HG02885 (cell line): ENCODE data around the gene TTC9.

Experiments
- ATAC-seq: cut with Tn5 transposase; IDR thresholded peaks from one replicate; pipeline ENCODE4 v1.9.1; 2021; ENCODE audit warnings: mild to moderate bottlenecking; ENCODE audit not compliant: unreplicated experiment, poor library complexity

Gene TTC9

GRCh38 chr14:70641548-70642302 lies at the start of gene TTC9:
TSS of gene TTC9 (plus strand) at chr14:70641916. CDS start at chr14:70642130, 214 bp downstream.
- peak; percentile 32 for ATAC-seq

- ATAC-seq = no peak
Measured at GRCh38 chr14:70594461-70594860, 47.3 kb upstream of the TTC9 start.

DNA sequence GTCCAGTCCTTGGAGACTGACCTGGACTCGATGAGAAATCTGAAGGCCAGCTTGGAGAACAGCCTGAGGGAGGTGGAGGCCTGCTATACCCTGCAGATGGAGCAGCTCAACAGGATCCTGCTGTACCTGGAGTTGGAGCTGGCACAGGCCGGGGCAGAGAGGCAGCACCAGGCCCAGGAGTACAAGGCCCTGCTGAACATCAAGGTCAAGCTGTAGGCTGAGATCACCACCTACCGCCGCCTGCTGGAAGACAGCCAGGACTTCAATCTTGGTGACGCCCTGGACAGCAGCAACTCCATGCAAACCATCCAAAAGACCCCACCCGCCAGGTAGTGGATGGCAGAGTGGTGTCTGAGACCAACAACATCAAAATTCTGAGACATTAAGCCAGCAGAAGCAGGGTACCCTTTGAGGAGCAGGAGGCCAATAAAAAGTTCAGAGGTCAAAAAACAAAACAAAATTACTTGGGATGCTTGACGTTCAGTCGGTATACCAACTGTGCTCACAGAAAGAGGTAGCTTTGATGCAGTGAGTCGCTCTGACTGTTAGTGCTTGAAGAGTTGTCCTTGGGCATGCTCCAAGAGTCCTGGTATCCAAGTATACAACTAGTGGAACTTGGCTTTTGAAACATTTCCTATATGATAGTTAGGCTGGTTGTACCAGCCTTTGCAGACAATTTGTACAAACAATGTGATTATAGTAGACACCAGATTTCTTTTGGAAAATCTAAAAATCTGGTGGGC lies 46.1 kb upstream of the TTC9 start:
- no peak for ATAC-seq

DNA sequence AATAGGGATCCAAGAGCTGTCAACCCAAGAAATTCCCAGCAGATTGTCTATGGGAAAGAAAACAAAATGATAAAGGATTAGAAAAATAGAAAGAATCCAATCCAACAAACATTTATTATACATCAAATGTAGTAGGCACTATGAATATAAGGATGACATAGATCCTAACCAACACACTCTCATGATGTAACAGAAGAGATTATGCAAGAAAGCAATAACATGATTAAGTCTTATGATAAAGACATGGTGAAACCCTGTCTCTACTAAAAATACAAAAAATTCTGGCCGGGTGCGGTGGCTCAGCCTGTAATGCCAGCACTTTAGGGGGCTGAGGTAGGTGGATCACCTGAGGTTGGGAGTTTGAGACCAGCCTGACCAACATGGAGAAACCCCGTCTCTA lies 44.0 kb upstream of the TTC9 start:
- ATAC-seq = no peak

- ATAC-seq = no peak
Measured at GRCh38 chr14:70599345-70599744, 42.4 kb upstream of the TTC9 start.

DNA sequence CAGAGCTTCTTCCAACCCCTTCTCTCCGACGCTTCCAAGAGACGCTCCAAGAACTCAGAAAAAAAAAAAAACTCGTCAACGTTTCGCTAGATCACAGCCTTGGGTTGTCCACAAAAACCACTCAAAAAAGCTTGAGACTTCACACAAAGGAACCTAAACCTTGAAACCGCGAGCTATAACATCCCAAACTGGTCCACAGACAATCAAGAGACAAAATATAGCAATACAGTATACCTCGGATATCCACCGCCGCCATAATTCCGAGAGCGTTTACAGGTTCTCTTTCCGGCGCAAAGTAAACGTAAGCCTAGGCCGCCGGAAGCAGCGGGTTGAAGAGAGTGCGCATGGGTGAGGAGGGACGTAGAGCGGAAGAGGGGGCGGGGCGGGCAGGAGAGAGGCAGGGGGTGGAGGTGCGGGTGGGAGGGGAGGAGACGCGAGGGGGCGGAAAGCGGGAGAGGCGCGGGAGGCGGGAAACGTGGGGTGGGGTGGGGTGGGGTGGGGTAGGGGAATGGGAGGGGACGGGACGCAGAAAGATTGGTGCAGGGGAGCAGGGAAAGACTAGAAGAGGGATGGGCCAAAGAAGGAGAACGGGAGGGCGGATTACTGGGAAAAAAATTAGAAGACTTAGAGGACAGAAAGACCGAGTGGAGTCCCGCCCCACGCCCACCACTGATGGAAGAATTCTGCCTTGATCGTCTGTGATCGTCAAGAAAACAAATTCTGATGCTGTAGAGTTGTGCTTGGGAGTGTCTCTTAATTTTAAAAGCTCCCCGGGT lies 41.1 kb upstream of the TTC9 start, which contains the start of gene MED6:
Gene MED6, minus strand, starts transcription at position 274 of the 776 bp plus-strand sequence. Its CDS starts 18 bp downstream, at position 256.
- ATAC-seq = peak; percentile 95

DNA sequence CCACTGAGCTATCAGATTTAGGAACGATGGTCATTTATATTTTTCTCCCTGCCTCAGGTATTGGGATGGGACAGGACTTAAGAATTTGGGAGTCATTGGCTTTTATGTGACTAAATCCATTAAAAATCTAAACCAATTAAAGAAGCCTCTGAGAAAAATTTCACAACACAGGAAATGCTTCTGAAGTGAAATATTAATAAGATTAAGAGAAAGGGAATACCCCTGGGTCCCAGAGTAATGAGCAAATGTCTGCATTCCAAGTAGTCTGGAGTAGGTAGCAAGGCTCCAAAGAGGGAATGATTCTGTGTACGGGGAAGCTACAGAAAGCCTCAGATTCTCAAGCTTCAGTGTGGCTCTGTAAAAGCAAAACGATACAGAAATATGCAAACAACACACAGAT lies 40.6 kb upstream of the TTC9 start:
- ATAC-seq = no peak

DNA sequence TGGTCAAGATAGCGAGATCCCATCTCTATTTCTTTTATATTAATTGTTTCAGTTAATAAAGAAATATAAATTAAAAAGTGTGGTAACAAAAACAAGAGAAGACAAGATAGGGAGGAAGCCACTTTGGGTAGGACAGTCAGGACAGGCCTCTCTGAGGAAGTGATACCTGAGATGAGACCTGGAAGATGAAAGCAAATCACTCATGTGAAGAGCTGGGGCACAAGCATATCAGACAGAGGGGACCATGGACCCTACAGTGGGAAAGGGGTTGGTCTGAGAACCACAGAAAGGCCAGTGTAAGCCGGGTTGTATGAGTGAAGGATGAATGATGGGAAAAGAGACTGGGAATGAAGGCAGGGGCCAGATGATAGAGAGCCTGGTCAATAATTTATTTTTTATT lies 39.5 kb upstream of the TTC9 start:
- ATAC-seq = no peak

DNA sequence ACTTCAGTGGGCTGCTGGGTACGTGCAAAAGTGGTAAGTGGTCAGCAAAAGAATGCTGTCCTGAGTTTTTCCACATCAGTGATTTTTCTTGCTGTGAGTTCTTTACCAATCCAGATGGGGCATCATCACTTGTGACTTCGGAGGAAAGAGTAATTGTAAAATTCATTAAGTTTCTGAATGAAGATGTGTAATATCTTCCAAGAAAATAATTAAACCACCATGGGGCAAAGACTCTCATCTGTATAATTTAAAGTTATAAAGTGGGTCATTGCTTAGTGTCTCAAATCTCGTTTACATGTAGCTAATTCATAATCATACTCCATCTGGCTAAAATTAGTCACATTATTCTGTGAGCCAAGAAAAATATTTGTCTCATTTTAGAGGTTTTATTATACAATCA lies 30.5 kb upstream of the TTC9 start:
- ATAC-seq = no peak

- ATAC-seq = no peak
Measured at GRCh38 chr14:70616646-70617045, 25.1 kb upstream of the TTC9 start.

DNA sequence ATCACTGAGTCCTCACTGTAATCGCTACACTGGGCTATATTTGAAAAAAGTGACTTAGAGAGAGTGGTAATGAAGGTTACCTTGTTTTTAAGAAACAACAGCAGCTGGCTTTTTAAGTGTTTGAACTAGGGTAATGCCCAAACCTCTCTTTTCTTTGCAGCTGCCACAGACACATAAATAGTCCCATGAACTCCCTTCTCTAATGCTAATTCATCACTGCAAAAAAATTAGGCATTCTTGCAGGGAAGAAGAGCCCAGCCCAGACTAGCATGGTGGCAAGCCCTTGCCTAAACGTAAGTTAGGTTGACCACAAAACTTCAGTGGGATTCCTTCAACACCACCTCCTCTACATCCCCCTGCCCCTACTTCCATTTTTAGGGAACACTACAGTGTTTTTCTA lies 23.4 kb upstream of the TTC9 start:
- ATAC-seq = no peak

- ATAC-seq = no peak
Measured at GRCh38 chr14:70619708-70620107, 22.0 kb upstream of the TTC9 start.

DNA sequence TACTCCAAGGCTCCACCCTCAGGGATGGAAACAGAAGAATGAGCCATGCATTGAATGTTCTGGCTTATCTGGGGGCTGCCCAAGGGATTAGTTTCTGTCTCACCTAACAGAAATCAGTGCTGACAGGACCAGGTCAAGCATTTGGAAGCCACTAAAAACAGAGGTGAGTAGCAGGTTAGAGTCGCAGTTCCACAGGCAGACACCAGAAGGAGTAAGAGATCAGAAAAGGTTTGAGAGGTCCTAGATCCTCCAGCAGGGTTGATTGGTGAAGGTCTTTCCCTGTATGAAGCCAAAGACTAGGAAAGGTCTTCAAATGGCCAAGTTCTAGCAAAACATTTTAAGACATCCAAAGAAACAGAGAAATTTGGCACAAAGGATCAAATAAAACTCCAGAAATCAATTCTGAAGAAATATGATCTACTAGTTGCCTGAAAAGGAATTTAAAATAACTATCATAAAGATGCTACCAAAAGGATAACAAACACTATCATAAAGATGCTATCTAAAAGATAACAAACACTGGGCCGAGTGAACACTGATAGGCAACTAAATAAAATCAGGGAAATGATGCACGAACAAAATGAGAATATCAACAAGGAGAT lies 19.5 kb upstream of the TTC9 start:
- peak; percentile 43 for ATAC-seq

DNA sequence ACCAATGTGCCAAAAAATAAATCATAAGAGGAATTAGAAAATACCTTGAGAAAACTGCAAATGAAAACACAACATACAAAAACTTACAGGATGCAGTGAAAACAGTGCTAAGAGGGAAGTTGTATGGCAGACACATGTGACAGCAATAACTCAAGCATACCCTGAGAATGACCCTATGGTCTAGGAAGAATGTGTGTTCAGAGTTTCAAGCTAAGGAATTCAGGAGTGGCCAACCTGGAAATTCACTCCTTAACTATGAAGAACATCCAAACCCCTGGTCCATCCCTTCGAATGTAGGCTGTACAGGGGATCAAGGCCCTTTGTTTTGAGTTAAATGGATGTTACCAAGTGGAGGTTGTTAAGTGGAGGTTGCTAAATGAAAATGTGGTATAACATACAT lies 16.7 kb upstream of the TTC9 start:
- no peak for ATAC-seq

DNA sequence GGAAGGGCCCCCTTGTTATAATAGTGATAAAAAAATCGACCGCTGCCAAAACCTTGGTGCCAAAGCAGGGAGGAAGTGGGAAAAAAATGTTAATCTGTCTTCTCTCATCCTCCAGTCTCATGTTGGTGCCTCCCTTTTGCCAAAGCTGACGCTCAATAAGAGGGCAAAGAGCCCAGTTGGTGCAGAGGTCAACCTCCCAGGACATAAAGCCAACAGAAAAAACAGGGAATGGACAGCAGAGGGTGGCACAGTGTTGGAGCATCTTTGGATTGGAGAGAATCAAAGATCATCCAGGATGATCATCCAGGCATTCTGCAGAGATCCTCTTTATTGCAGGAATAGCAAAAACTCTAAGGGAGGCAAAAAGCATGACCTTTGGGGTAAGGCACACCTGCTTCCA lies 9.8 kb upstream of the TTC9 start:
- no peak for ATAC-seq

DNA sequence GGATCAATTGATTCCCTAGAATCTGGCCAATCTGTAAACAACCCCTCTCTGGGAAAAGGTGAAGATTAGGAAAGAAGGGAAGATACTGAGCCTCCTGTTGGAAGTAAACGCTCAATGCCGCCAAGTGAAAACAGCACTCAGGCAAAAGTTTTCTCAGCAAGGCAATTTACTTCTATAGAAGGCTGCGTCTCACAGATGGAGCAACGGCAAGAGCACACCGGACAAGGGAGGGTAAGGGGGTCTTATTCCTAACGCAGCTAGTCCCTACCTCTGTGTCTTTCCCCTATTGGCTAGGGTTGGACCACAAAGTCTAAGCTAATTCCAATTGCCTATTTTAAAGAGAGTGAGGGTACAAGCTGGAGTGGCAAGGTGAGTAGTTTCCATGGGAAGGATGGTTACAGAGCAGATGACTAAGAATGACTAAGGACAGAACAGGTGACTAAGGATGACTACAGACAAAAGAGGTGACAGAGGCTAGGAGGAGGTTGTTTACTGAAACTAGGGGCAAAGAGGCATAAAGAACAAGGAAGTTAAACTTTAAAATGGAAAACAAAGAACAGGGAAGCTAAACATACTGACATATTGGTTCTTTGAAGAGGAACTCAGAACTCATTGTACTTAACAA lies 5.6 kb upstream of the TTC9 start:
- ATAC-seq = no peak

DNA sequence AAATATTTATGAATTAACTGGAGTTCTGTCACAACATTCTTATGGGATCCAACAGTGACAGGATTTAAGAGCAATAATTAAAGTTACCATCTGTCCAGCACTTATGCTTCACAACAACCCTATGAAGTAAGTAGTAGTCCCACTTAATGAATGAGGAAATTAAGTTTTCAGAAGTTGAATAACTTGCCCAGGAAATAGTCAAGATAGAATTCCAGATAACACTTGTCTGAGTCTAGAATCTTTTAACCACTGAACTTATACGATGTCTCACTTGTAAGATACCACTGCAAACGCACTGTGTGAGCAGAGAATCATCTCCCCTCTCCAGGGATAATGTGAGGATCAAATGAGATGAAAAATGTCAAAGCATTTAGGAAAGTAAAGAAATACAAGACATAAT lies 3.3 kb upstream of the TTC9 start:
- ATAC-seq = no peak

- ATAC-seq = peak; percentile 60
Measured at GRCh38 chr14:70640938-70641547, 673 bp upstream of the TTC9 start.

DNA sequence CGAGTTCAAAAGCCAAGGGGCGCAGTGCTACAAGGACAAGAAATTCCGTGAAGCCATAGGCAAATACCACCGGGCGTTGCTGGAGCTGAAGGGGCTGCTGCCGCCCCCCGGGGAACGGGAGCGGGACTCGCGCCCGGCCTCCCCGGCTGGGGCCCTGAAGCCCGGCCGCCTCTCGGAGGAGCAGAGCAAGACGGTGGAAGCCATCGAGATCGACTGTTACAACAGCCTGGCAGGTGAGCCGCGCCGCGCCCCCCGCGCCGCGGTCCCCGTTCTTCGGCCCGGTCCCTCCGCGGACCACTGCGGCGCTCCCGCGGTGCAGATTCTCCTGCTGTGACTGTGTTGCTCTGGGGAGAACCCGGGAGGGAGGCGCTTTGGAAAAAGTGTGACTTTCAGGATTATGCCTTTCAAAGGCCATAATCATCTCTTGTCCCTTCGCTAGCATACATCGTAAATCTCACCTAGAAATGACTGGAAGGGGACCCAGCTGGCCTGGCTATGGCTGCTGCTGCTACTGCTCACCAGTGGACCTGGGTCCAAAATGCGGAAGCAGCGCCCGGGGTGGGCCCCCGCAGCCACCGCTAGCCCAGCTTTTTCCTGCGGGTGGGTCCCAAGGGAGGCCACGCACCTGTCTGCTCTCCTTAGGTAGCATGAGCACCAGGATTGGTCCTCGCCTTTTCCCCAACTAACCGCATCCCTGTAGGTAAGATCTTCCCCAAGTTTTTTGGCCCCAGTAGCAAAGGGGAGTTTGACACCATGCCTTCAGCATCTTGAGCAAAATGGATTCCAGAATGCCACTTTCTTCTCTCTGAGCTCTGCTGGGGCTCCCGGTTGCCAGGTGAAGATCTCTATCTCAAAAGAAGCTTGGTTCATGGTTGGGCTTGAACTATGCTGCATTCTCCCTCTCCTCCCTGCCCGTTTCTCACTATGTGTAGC lies 853 bp downstream of the TTC9 start:
- peak; percentile 53 for ATAC-seq
